Measurements from ENCODE around the gene B4GALNT1.
"Not testable (repeated sequence)": the region's sequence is repeated elsewhere in the genome, so short reads cannot be mapped to it uniquely, and the experiment has no call there.

B4GALNT1 gene

GRCh38 chr12:57606821-57607220, 26.2 kb downstream of the B4GALNT1 start:
- no peak for DNase-seq

- no peak for DNase-seq
These were observed 26.6 kb downstream of the B4GALNT1 start for GRCh38 chr12:57606399-57606798.

GRCh38 chr12:57605811-57606311, 27.1 kb downstream of the B4GALNT1 start:
- no peak for DNase-seq

GRCh38 chr12:57604992-57605810, 27.8 kb downstream of the B4GALNT1 start:
- no peak for DNase-seq

GRCh38 chr12:57604454-57604991, 28.5 kb downstream of the B4GALNT1 start, which contains the start of gene DTX3:
TSS of gene DTX3 (plus strand) at chr12:57604824. CDS start at chr12:57606518, 1,694 bp downstream.
- peak; percentile 39 for DNase-seq

- DNase-seq: no peak
These were observed 29.1 kb downstream of the B4GALNT1 start for GRCh38 chr12:57603815-57604453.

- no peak for DNase-seq
These were observed 29.7 kb downstream of the B4GALNT1 start for GRCh38 chr12:57603324-57603723.

- DNase-seq: no peak
These were observed 30.5 kb downstream of the B4GALNT1 start for GRCh38 chr12:57602544-57602943.

- no peak for DNase-seq
These were observed 32.6 kb downstream of the B4GALNT1 start for GRCh38 chr12:57600395-57600794.

- no peak for DNase-seq
These were observed 39.8 kb downstream of the B4GALNT1 start for GRCh38 chr12:57593187-57593586.

GRCh38 chr12:57592551-57593165, 40.3 kb downstream of the B4GALNT1 start:
- DNase-seq: no peak

- DNase-seq: no peak
These were observed 41.1 kb downstream of the B4GALNT1 start for GRCh38 chr12:57591782-57592325.

- DNase-seq: peak; percentile 72
These were observed 41.9 kb downstream of the B4GALNT1 start, which contains the start of gene PIP4K2C for GRCh38 chr12:57590864-57591781. TSS of gene PIP4K2C (plus strand) at chr12:57591192. CDS start at chr12:57591290, 98 bp downstream.

GRCh38 chr12:57590479-57590863, 42.5 kb downstream of the B4GALNT1 start:
- no peak for DNase-seq

- not testable (repeated sequence) for DNase-seq
These were observed 43.9 kb downstream of the B4GALNT1 start for GRCh38 chr12:57588951-57589610.

GRCh38 chr12:57586832-57587429, 46.1 kb downstream of the B4GALNT1 start:
- no peak for DNase-seq

- DNase-seq: no peak
These were observed 46.9 kb downstream of the B4GALNT1 start for GRCh38 chr12:57586128-57586527.

- no peak for DNase-seq
These were observed 47.8 kb downstream of the B4GALNT1 start for GRCh38 chr12:57585156-57585555.

- no peak for DNase-seq
These were observed 48.3 kb downstream of the B4GALNT1 start for GRCh38 chr12:57584690-57585089.

- DNase-seq: no peak
These were observed 49.0 kb downstream of the B4GALNT1 start for GRCh38 chr12:57584050-57584449.

Data from activated CD8-positive, alpha-beta memory T cell treated with anti-CD3 and anti-CD28 coated beads, Interleukin-2, amount 50 U/mL, for 4 hours (primary cell).